K562 (cell line): ENCODE results near the gene GNPTAB. TPM values are rescaled to one million over a fixed set of nuclear protein-coding genes. Genes with fewer than 3 reads are reported as not detected.
A peak's percentile ranks its signal among the peaks of the same experiment; 100 is the strongest.

Source experiments
- DIDO1 ChIP-seq: fragments of 450-650 bp; IDR thresholded peaks from 2 replicates; pipeline ENCODE4 v1.6.1; 2016; ENCODE audit warnings: low read depth, missing biosample characterization, missing genetic modification characterization
- FOXK1 ChIP-seq: sonication (generic); formaldehyde crosslinking; IDR thresholded peaks from 2 replicates; pipeline ENCODE4 v1.8.0; 2022; ENCODE audit warnings: missing genetic modification reagents, mild to moderate bottlenecking, borderline replicate concordance
- GABPB1 ChIP-seq: sonication (generic); formaldehyde crosslinking; IDR thresholded peaks from 2 replicates; pipeline ENCODE4 v1.8.0; 2022; ENCODE audit warnings: mild to moderate bottlenecking, missing genetic modification reagents
- HDAC8 ChIP-seq: fragments of 450-650 bp; IDR thresholded peaks from 2 replicates; pipeline ENCODE4 v1.6.1; 2016; ENCODE audit warnings: mild to moderate bottlenecking, missing genetic modification characterization, moderate library complexity, missing compliant biosample characterization
- HNRNPL ChIP-seq: fragments of 200-400 bp; formaldehyde crosslinking; IDR thresholded peaks from 2 replicates; pipeline ENCODE4 v1.6.1; 2017; ENCODE audit warnings: low read depth, mild to moderate bottlenecking, low read length
- KHSRP ChIP-seq: fragments of 450-650 bp; IDR thresholded peaks from 2 replicates; pipeline ENCODE4 v1.6.1; 2017
- PKNOX1 ChIP-seq: fragments of 450-650 bp; IDR thresholded peaks from 2 replicates; pipeline ENCODE4 v1.6.1; 2016
- TAF9B ChIP-seq: fragments of 450-650 bp; IDR thresholded peaks from 2 replicates; pipeline ENCODE4 v1.6.1; 2018; ENCODE audit warnings: mild to moderate bottlenecking; ENCODE audit not compliant: partially characterized antibody
- THAP12 ChIP-seq: fragments of 250-450 bp; sonication (Bioruptor Pico); IDR thresholded peaks from 2 replicates; pipeline ENCODE4 v1.9.0; 2021; ENCODE audit warnings: mild to moderate bottlenecking, inconsistent platforms
- ZBED1 ChIP-seq: IDR thresholded peaks from 2 replicates; pipeline ENCODE4 v1.6.1; 2014
- ZNF140 ChIP-seq: fragments of 250-450 bp; sonication (Bioruptor Pico); IDR thresholded peaks from 2 replicates; pipeline ENCODE4 v1.8.0; 2021; ENCODE audit warnings: moderate library complexity, mild to moderate bottlenecking, inconsistent platforms
- polyA plus RNA-seq, 8 experiments: library from polyadenylated mRNA; depleted of rRNA in 4 of 8; stranded (reverse) in 5 of 8; unstranded in 3 of 8; fragments of >200 nt; fragmentation: Nextera tagmentation in 2 of 8; fragmentation: Illumina TruSeq in 1 of 8; extraction: Ambion mirVana in 2 of 8; extraction: Trizol in 1 of 8; gene quantifications; 2 replicates each; pipeline versions ENCODE4 v1.2.1 to v1.2.3, GENCODE V29; 2011 to 2014; ENCODE audit warnings: inconsistent platforms in 1 of 8, missing spikeins in 1 of 8
- total RNA-seq, 7 experiments: library from RNA; depleted of rRNA in 6 of 7; stranded (reverse); fragments of >200 nt in 6 of 7; fragmentation: Illumina TruSeq in 2 of 7; extraction: Trizol in 2 of 7; gene quantifications; 2 replicates each; pipeline versions ENCODE4 v1.2.1 to v1.2.3, GENCODE V29; 2011 to 2021; ENCODE audit warnings: low replicate concordance in 1 of 7
- TF ChIP-seq, protein P1 (sequence below): fragments of 450-650 bp; IDR thresholded peaks from 2 replicates; pipeline ENCODE4 v1.6.1; 2014; ENCODE audit warnings: low read depth, mild to moderate bottlenecking, moderate library complexity, borderline replicate concordance
- TF ChIP-seq, protein P2 (sequence below): fragments of 450-650 bp; IDR thresholded peaks from 2 replicates; pipeline ENCODE4 v1.6.1; 2017; ENCODE audit warnings: mild to moderate bottlenecking, moderate library complexity
- TF ChIP-seq, protein P3 (sequence below): fragments of 450-650 bp; formaldehyde crosslinking; IDR thresholded peaks from 2 replicates; pipeline ENCODE4 v1.4.0; 2020; ENCODE audit warnings: mild to moderate bottlenecking
- TF ChIP-seq, protein P4 (sequence below): fragments of 250-450 bp; sonication (Bioruptor Pico); IDR thresholded peaks from 2 replicates; pipeline ENCODE4 v1.5.1; 2021; ENCODE audit warnings: mild to moderate bottlenecking
- TF ChIP-seq, protein P5 (sequence below): fragments of 450-650 bp; formaldehyde crosslinking; IDR thresholded peaks from 2 replicates; pipeline ENCODE4 v1.4.0; 2022; ENCODE audit warnings: missing genetic modification characterization

The GNPTAB gene
- total and polyA plus RNA-seq, 9 of the 15 experiments (the other 6 are each of a cell fraction or from before 2014, with no cell fraction given) = 5.9 to 23.2 (median 19.3) TPM

- TF ChIP-seq PKNOX1 (no peak), ZNF140 (CRISPR knock-in tag) (no peak), ZBED1 (0 out of 2 replicates have a peak, but pooled peaks have one; percentile 17), FOXK1 (no peak), HDAC8 (tag) (no peak; the same call in 1 of the 2 replicates), DIDO1 (tag) (no peak), KHSRP (no peak), GABPB1 (CRISPR knock-in tag) (no peak; the same call in 1 of the 2 replicates), HNRNPL (no peak), THAP12 (CRISPR knock-in tag) (0 out of 2 replicates have a peak, but pooled peaks have one; percentile 17), TAF9B (no peak)
- TF ChIP-seq, protein P1, sequence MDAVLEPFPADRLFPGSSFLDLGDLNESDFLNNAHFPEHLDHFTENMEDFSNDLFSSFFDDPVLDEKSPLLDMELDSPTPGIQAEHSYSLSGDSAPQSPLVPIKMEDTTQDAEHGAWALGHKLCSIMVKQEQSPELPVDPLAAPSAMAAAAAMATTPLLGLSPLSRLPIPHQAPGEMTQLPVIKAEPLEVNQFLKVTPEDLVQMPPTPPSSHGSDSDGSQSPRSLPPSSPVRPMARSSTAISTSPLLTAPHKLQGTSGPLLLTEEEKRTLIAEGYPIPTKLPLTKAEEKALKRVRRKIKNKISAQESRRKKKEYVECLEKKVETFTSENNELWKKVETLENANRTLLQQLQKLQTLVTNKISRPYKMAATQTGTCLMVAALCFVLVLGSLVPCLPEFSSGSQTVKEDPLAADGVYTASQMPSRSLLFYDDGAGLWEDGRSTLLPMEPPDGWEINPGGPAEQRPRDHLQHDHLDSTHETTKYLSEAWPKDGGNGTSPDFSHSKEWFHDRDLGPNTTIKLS = no peak
- TF ChIP-seq, protein P2, sequence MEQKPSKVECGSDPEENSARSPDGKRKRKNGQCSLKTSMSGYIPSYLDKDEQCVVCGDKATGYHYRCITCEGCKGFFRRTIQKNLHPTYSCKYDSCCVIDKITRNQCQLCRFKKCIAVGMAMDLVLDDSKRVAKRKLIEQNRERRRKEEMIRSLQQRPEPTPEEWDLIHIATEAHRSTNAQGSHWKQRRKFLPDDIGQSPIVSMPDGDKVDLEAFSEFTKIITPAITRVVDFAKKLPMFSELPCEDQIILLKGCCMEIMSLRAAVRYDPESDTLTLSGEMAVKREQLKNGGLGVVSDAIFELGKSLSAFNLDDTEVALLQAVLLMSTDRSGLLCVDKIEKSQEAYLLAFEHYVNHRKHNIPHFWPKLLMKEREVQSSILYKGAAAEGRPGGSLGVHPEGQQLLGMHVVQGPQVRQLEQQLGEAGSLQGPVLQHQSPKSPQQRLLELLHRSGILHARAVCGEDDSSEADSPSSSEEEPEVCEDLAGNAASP = no peak
- TF ChIP-seq, protein P3, sequence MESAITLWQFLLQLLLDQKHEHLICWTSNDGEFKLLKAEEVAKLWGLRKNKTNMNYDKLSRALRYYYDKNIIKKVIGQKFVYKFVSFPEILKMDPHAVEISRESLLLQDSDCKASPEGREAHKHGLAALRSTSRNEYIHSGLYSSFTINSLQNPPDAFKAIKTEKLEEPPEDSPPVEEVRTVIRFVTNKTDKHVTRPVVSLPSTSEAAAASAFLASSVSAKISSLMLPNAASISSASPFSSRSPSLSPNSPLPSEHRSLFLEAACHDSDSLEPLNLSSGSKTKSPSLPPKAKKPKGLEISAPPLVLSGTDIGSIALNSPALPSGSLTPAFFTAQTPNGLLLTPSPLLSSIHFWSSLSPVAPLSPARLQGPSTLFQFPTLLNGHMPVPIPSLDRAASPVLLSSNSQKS (CRISPR knock-in tag) = no peak
- TF ChIP-seq, protein P4, sequence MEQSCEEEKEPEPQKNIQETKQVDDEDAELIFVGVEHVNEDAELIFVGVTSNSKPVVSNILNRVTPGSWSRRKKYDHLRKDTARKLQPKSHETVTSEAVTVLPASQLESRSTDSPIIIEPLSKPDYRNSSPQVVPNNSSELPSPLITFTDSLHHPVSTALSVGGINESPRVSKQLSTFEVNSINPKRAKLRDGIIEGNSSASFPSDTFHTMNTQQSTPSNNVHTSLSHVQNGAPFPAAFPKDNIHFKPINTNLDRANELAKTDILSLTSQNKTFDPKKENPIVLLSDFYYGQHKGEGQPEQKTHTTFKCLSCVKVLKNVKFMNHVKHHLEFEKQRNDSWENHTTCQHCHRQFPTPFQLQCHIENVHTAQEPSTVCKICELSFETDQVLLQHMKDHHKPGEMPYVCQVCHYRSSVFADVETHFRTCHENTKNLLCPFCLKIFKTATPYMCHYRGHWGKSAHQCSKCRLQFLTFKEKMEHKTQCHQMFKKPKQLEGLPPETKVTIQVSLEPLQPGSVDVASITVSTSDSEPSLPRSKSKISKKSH (CRISPR knock-in tag) = no peak
- TF ChIP-seq, protein P5, sequence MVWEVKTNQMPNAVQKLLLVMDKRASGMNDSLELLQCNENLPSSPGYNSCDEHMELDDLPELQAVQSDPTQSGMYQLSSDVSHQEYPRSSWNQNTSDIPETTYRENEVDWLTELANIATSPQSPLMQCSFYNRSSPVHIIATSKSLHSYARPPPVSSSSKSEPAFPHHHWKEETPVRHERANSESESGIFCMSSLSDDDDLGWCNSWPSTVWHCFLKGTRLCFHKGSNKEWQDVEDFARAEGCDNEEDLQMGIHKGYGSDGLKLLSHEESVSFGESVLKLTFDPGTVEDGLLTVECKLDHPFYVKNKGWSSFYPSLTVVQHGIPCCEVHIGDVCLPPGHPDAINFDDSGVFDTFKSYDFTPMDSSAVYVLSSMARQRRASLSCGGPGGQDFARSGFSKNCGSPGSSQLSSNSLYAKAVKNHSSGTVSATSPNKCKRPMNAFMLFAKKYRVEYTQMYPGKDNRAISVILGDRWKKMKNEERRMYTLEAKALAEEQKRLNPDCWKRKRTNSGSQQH (CRISPR knock-in tag) = no peak
These were observed at the start of gene GNPTAB (continued) for GRCh38 chr12:101830367-101831325.
